K562 (cell line): ENCODE measurements around the gene MDH2. TPM values are rescaled to one million over a fixed set of nuclear protein-coding genes. Genes with fewer than 3 reads are reported as not detected.

Source experiments
- ATAC-seq: fragments of 200-7000 bp; cut with Tn5 transposase; 3 replicates; pipeline ENCODE4 v1.9.1; 2020; ENCODE audit warnings: moderate library complexity
- BruUV-seq: library from RNA; stranded (reverse); fragments of 400-500 nt; replicated peaks from 2 replicates; lab custom pipeline; 2021; lab: Mats Ljungman, UMichigan
- CTCF ChIA-PET: fragments of 300-600 bp; formaldehyde crosslinking; extraction: SDS; loops from one replicate; lab custom pipeline; 2021; ENCODE audit warnings: low intra/inter-chr PET ratio; lab: Yijun Ruan, JAX
- POLR2A ChIA-PET: fragments of 300-600, 350-650 bp; sonication (Branson Sonifier 250); formaldehyde crosslinking; extraction: SDS; loops from one replicate; lab custom pipeline; 2021; ENCODE audit warnings: antibody characterized with exemption, inconsistent platforms; lab: Yijun Ruan, JAX
- DNase-seq, 4 experiments: peaks; one replicate each; pipeline versions ENCODE4 v3.0.0 to v3.0.0-alpha.2; 2011 to 2018; ENCODE audit warnings: low spot score in 3 of 4, mixed read lengths in 3 of 4; ENCODE audit errors: extremely low read depth in 1 of 4
- FAIRE-seq: peaks from 2 replicates; lab custom pipeline; 2011; peaks lifted over from hg19 to GRCh38; lab: Jason Lieb, UNC
- H2AFZ ChIP-seq: 2 replicates; pipeline ENCODE4 v1.6.0; 2011; ENCODE audit warnings: low read depth, low read length, control low read depth, inconsistent platforms
- H3K27ac ChIP-seq: fragments of 200-600 bp; 3 replicates; pipeline ENCODE4 v1.8.0; 2011; ENCODE audit warnings: low read depth, mild to moderate bottlenecking, control low read depth, inconsistent platforms, low read length, moderate library complexity, mixed read lengths; ENCODE audit errors: extremely low read depth
- H3K27me3 ChIP-seq, 2 experiments: fragments of 300-600 bp in 1 of 2; 2 replicates in 1 of 2; 3 replicates in 1 of 2; pipeline versions ENCODE4 v1.6.0 to v1.8.0; 2011; ENCODE audit warnings: inconsistent platforms in 2 of 2, low read length in 2 of 2, mild to moderate bottlenecking in 1 of 2, mixed read lengths in 1 of 2, moderate library complexity in 1 of 2; ENCODE audit not compliant: control insufficient read depth in 2 of 2, insufficient read depth in 2 of 2
- H3K36me3 ChIP-seq: fragments of 300-600 bp; 3 replicates; pipeline ENCODE4 v1.8.0; 2011; ENCODE audit warnings: mild to moderate bottlenecking, low read length, inconsistent platforms; ENCODE audit not compliant: control insufficient read depth, insufficient read depth
- H3K4me1 ChIP-seq, 2 experiments: fragments of 200-600 bp in 1 of 2; replicated peaks in 1 of 2; 2 replicates in 1 of 2; 3 replicates in 1 of 2; pipeline versions ENCODE4 v1.5.1 to v1.8.0; 2011; ENCODE audit warnings: inconsistent platforms in 2 of 2, low read length in 2 of 2, mild to moderate bottlenecking in 1 of 2, mixed read lengths in 1 of 2, moderate library complexity in 1 of 2; ENCODE audit not compliant: control insufficient read depth in 2 of 2, insufficient read depth in 2 of 2
- H3K4me2 ChIP-seq: 2 replicates; pipeline ENCODE4 v1.6.1; 2011; ENCODE audit warnings: low read length, control low read depth, inconsistent platforms, mixed read lengths; ENCODE audit not compliant: insufficient read depth
- H3K4me3 ChIP-seq: fragments of 200-600 bp; sonication (generic), shearing (Covaris generic); 2 replicates; pipeline ENCODE4 v1.5.1; 2016; ENCODE audit warnings: control low read depth, inconsistent platforms
- H3K79me2 ChIP-seq: fragments of 200-600 bp; 3 replicates; pipeline ENCODE4 v1.8.0; 2011; ENCODE audit warnings: low read length, inconsistent platforms; ENCODE audit not compliant: control insufficient read depth, insufficient read depth
- H3K9ac ChIP-seq, 2 experiments: 2 replicates each; pipeline versions ENCODE4 v1.6.0 to v1.6.1; 2011; ENCODE audit warnings: low read depth in 2 of 2, low read length in 2 of 2, control low read depth in 1 of 2, inconsistent platforms in 1 of 2, mild to moderate bottlenecking in 1 of 2, mixed read lengths in 1 of 2; ENCODE audit not compliant: insufficient read depth in 1 of 2
- H3K9me1 ChIP-seq: one replicate; pipeline ENCODE4 v1.6.0; 2011; ENCODE audit warnings: inconsistent platforms, mild to moderate bottlenecking, low read length, moderate library complexity; ENCODE audit not compliant: control insufficient read depth, insufficient read depth
- H3K9me3 ChIP-seq: replicated peaks from 2 replicates; pipeline ENCODE4 v1.5.1; 2011; ENCODE audit warnings: low read depth, low read length, inconsistent platforms; ENCODE audit not compliant: control insufficient read depth, insufficient read depth
- H4K20me1 ChIP-seq: replicated peaks from 2 replicates; pipeline ENCODE4 v1.6.1; 2011; ENCODE audit warnings: low read length, inconsistent platforms, mixed read lengths; ENCODE audit not compliant: control insufficient read depth, insufficient read depth
- CTCF ChIP-seq, 3 experiments: IDR thresholded peaks in 2 of 3; conservative IDR thresholded peaks in 1 of 3; 2 replicates each; pipeline ENCODE4 v1.5.1; 2011 to 2012; ENCODE audit warnings: low read length in 3 of 3, mild to moderate bottlenecking in 3 of 3, control low read depth in 2 of 3, improper control_type of control experiment in 1 of 3, inconsistent platforms in 1 of 3, low read depth in 1 of 3, mixed read lengths in 1 of 3, moderate library complexity in 1 of 3; ENCODE audit not compliant: insufficient read depth in 2 of 3
- CXXC5 ChIP-seq: fragments of 250-450 bp; sonication (Bioruptor Pico); IDR thresholded peaks from 2 replicates; pipeline ENCODE4 v1.8.0; 2022; ENCODE audit warnings: inconsistent platforms, mild to moderate bottlenecking, moderate library complexity
- EP300 ChIP-seq: IDR thresholded peaks from 2 replicates; pipeline ENCODE4 v1.6.1; 2012; ENCODE audit warnings: low read length, improper control_type of control experiment
- HDAC2 ChIP-seq: fragments of 450-650 bp; IDR thresholded peaks from 2 replicates; pipeline ENCODE4 v1.6.1; 2016; ENCODE audit warnings: mild to moderate bottlenecking
- ILF3 ChIP-seq: fragments of 450-650 bp; IDR thresholded peaks from 2 replicates; pipeline ENCODE4 v1.6.1; 2018; ENCODE audit warnings: antibody characterized with exemption, mild to moderate bottlenecking, moderate library complexity, borderline replicate concordance
- KDM1A ChIP-seq, 2 experiments: fragments of 450-650 bp; IDR thresholded peaks; 2 replicates each; pipeline ENCODE4 v1.6.1; 2016; ENCODE audit warnings: mild to moderate bottlenecking in 2 of 2
- KDM5B ChIP-seq: fragments of 200-600 bp; sonication (generic); IDR thresholded peaks from 2 replicates; pipeline ENCODE4 v1.6.1; 2012; ENCODE audit warnings: low read depth, mild to moderate bottlenecking, moderate library complexity, low read length, control low read depth, inconsistent platforms; ENCODE audit not compliant: insufficient replicate concordance
- MBD2 ChIP-seq: sonication (generic); IDR thresholded peaks from 2 replicates; pipeline ENCODE4 v1.6.1; 2016; ENCODE audit warnings: low read depth, borderline replicate concordance
- RBBP5 ChIP-seq: fragments of 200-600 bp; sonication (generic); IDR thresholded peaks from 2 replicates; pipeline ENCODE4 v1.6.1; 2012; ENCODE audit warnings: borderline replicate concordance, mild to moderate bottlenecking, low read length, control low read depth, inconsistent platforms; ENCODE audit not compliant: insufficient read depth, poor library complexity, severe bottlenecking
- SAP30 ChIP-seq: fragments of 200-600 bp; sonication (generic); IDR thresholded peaks from 2 replicates; pipeline ENCODE4 v1.6.1; 2012; ENCODE audit warnings: borderline replicate concordance, low read depth, mild to moderate bottlenecking, moderate library complexity, low read length, control low read depth, inconsistent platforms; ENCODE audit not compliant: insufficient read depth, poor library complexity, severe bottlenecking
- SFPQ ChIP-seq: fragments of 200-400 bp; formaldehyde crosslinking; IDR thresholded peaks from 2 replicates; pipeline ENCODE4 v1.6.1; 2017; ENCODE audit warnings: mild to moderate bottlenecking, low read depth, low read length, moderate library complexity
- SMARCE1 ChIP-seq: fragments of 450-650 bp; IDR thresholded peaks from 2 replicates; pipeline ENCODE4 v1.7.1; 2016; ENCODE audit warnings: mild to moderate bottlenecking
- SNIP1 ChIP-seq: fragments of 450-650 bp; IDR thresholded peaks from 2 replicates; pipeline ENCODE4 v1.7.1; 2017; ENCODE audit warnings: low read depth, mild to moderate bottlenecking
- STAG1 ChIP-seq: sonication (generic); formaldehyde crosslinking; IDR thresholded peaks from 2 replicates; pipeline ENCODE4 v1.5.0; 2020; ENCODE audit warnings: missing genetic modification reagents, borderline replicate concordance
- ZBTB1 ChIP-seq: sonication (generic); formaldehyde crosslinking; IDR thresholded peaks from 2 replicates; pipeline ENCODE4 v1.8.1; 2023; ENCODE audit warnings: missing genetic modification reagents, low read depth, mild to moderate bottlenecking, borderline replicate concordance
- ZZZ3 ChIP-seq: fragments of 450-650 bp; IDR thresholded peaks from 2 replicates; pipeline ENCODE4 v1.6.1; 2016; ENCODE audit warnings: antibody characterized with exemption, mild to moderate bottlenecking, moderate library complexity
- WGBS: fragments of 100-300 bp; shearing (Covaris generic); methylation state at CpG from one replicate; pipeline ENCODE4 v1.1.6; 2016; ENCODE audit warnings: low coverage, mixed read lengths; ENCODE audit not compliant: insufficient coverage; ENCODE audit errors: missing lambda C conversion rate; 5-methylcytosine and 5-hydroxymethylcytosine counted together
- in situ Hi-C: fragments of 300-500 bp; cut with MboI; formaldehyde crosslinking; loops from 4 replicates; pipeline ENCODE4 v1.15.0; 2018; ENCODE audit warnings: inconsistent platforms, mixed read lengths
- intact Hi-C: fragments of 100-400 bp; cut with micrococcal nuclease; formaldehyde crosslinking; loops from 2 replicates; pipeline ENCODE4 v1.14.2; 2022
- polyA plus RNA-seq, 8 experiments: library from polyadenylated mRNA; depleted of rRNA in 4 of 8; stranded (reverse) in 5 of 8; unstranded in 3 of 8; fragments of >200 nt; fragmentation: Nextera tagmentation in 2 of 8; fragmentation: Illumina TruSeq in 1 of 8; extraction: Ambion mirVana in 2 of 8; extraction: Trizol in 1 of 8; gene quantifications; 2 replicates each; pipeline versions ENCODE4 v1.2.1 to v1.2.3, GENCODE V29; 2011 to 2014; ENCODE audit warnings: inconsistent platforms in 1 of 8, missing spikeins in 1 of 8
- total RNA-seq, 7 experiments: library from RNA; depleted of rRNA in 6 of 7; stranded (reverse); fragments of >200 nt in 6 of 7; fragmentation: Illumina TruSeq in 2 of 7; extraction: Trizol in 2 of 7; gene quantifications; 2 replicates each; pipeline versions ENCODE4 v1.2.1 to v1.2.3, GENCODE V29; 2011 to 2021; ENCODE audit warnings: low replicate concordance in 1 of 7
- TF ChIP-seq, protein P1 (sequence below): sonication (generic); formaldehyde crosslinking; IDR thresholded peaks from 2 replicates; pipeline ENCODE4 v1.8.0; 2022; ENCODE audit warnings: mild to moderate bottlenecking, missing genetic modification reagents

The MDH2 gene
- total and polyA plus RNA-seq, 9 of the 15 experiments (the other 6 are each of a cell fraction or from before 2014, with no cell fraction given), result 106 to 701 (median 242) TPM

GRCh38 chr7:76050545-76050944 is 2.6 kb downstream of the MDH2 start:
- Histone ChIP-seq H4K20me1 (peaks cover 54% of the 10 kb centered on the region), H3K9me1 (peaks cover 6% of the 10 kb centered on the region), H2AFZ (no peak overlapping the region), H3K79me2 (peaks cover 97% of the 10 kb centered on the region), H3K27me3 (no peaks in the 10 kb centered on the region), H3K4me2 (peak overlapping the region; percentile 48), H3K9me3 (no peaks in the 10 kb centered on the region), H3K36me3 (peaks cover 66% of the 10 kb centered on the region), H3K9ac (peak overlapping the region; percentile 38 to 39; a peak in 3 of 4 replicates), H3K4me3 (no peak overlapping the region), H3K4me1 (peaks cover 17 to 24% of the 10 kb centered on the region in 2 experiments), H3K27ac (0 out of 3 replicates have a peak overlapping the region, but pooled peaks have one; percentile 31)
- ChIA-PET CTCF (no interaction called here), POLR2A (interaction anchor here (0.6 to 2.1 kb wide), 3 partner anchors 10 to 45 kb away, joined by 3 to 11 read pairs (median 4); no protein-coding TSS in a partner anchor)
- DNase-seq (peak in 1 of 4 experiments; percentile 37), FAIRE-seq (no peak), ATAC-seq (no peak)
- BruUV-seq, result no TSS peak
- in situ Hi-C loops (no loop called here), intact Hi-C loops (no loop called here)
- WGBS, result 66% methylated on average over 5 of the region's 5 CpGs
- TF ChIP-seq SNIP1 (no peak), SMARCE1 (no peak), HDAC2 (0 out of 2 replicates have a peak, but pooled peaks have one; percentile 35), KDM5B (no peak), STAG1 (CRISPR knock-in tag) (no peak), SFPQ (no peak), KDM1A (IDR thresholded peaks at IDR 0.05) (peak; percentile 72 to 78), RBBP5 (no peak), EP300 (peak; percentile 37; the same call in 1 of the 2 replicates), SAP30 (no peak), CTCF (IDR thresholded peaks at IDR 0.05 in 2 of 3, conservative IDR thresholded peaks at IDR 0.05 in 1 of 3; ENCODE audit: insufficient read depth in 2 of 3, low read depth in 1 of 3, low read length in 3 of 3) (no peak), ZZZ3 (no peak), ILF3 (no peak), CXXC5 (no peak), MBD2 (no peak), ZBTB1 (CRISPR knock-in tag) (no peak)
- TF ChIP-seq, protein P1, sequence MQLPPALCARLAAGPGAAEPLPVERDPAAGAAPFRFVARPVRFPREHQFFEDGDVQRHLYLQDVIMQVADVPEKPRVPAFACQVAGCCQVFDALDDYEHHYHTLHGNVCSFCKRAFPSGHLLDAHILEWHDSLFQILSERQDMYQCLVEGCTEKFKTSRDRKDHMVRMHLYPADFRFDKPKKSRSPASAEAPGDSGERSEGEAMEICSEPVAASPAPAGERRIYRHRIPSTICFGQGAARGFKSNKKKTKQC (CRISPR knock-in tag), result no peak
